ENCODE results near the gene HIVEP1. TPM values are rescaled to one million over a fixed set of nuclear protein-coding genes. Genes with fewer than 3 reads are reported as not detected.

The HIVEP1 gene
- total and polyA plus RNA-seq, 2 of the 13 experiments (the other 11 are each of a cell fraction or from before 2014, with no cell fraction given) = 7.4 to 9.9 TPM

- TF ChIP-seq ZBTB34 (CRISPR knock-in tag; IDR thresholded peaks at IDR 0.05) (peak; percentile 21; the same call in 1 of the 2 replicates), ZNF784 (CRISPR knock-in tag; IDR thresholded peaks at IDR 0.05; ENCODE audit: borderline replicate concordance) (peak; percentile 39; the same call in 1 of the 2 replicates), GPN1 (CRISPR knock-in tag; IDR thresholded peaks at IDR 0.05; ENCODE audit: borderline replicate concordance) (no peak), THAP9 (CRISPR knock-in tag; IDR thresholded peaks at IDR 0.05; ENCODE audit: borderline replicate concordance) (peak; percentile 52; the same call in 1 of the 2 replicates), ZNF800 (CRISPR knock-in tag; IDR thresholded peaks at IDR 0.05) (no peak), CAMTA2 (CRISPR knock-in tag; IDR thresholded peaks at IDR 0.05; ENCODE audit: borderline replicate concordance) (no peak), ZSCAN30 (CRISPR knock-in tag; IDR thresholded peaks at IDR 0.05) (no peak), ZBTB8A (CRISPR knock-in tag; IDR thresholded peaks at IDR 0.05; ENCODE audit: borderline replicate concordance, low read depth) (no peak), ZNF850 (CRISPR knock-in tag; conservative IDR thresholded peaks at IDR 0.05) (no peak), BORCS8-MEF2B (CRISPR knock-in tag; IDR thresholded peaks at IDR 0.05) (no peak), ZNF652 (CRISPR knock-in tag; IDR thresholded peaks at IDR 0.05; ENCODE audit: borderline replicate concordance, low read depth) (no peak), ARNTL (CRISPR knock-in tag; IDR thresholded peaks at IDR 0.05) (peak; percentile 73), RNF2 (conservative IDR thresholded peaks at IDR 0.05; ENCODE audit: low read depth) (no peak), ZNF605 (CRISPR knock-in tag; IDR thresholded peaks at IDR 0.05) (peak; percentile 85), MYPOP (CRISPR knock-in tag; IDR thresholded peaks at IDR 0.05) (peak; percentile 69), CENPBD1 (CRISPR knock-in tag; IDR thresholded peaks at IDR 0.05; ENCODE audit: borderline replicate concordance, low read depth) (no peak), NR1H2 (CRISPR knock-in tag; IDR thresholded peaks at IDR 0.05; ENCODE audit: borderline replicate concordance, low read depth) (no peak), ZNF484 (CRISPR knock-in tag; IDR thresholded peaks at IDR 0.05; ENCODE audit: borderline replicate concordance, low read depth) (no peak), ZNF10 (CRISPR knock-in tag; IDR thresholded peaks at IDR 0.05; ENCODE audit: borderline replicate concordance, low read depth) (no peak), ZSCAN12 (CRISPR knock-in tag; IDR thresholded peaks at IDR 0.05) (peak; percentile 11; the same call in 1 of the 2 replicates)
These were observed 3.5 kb upstream of the HIVEP1 start (continued) for GRCh38 chr6:12008366-12009179.

All from HepG2 (cell line).